ENCODE data around the gene PRKCH. TPM values are rescaled to one million over a fixed set of nuclear protein-coding genes. Genes with fewer than 3 reads are reported as not detected.

Gene PRKCH
- total RNA-seq, 1 donor from 2014 or later: 20.2 TPM

DNA sequence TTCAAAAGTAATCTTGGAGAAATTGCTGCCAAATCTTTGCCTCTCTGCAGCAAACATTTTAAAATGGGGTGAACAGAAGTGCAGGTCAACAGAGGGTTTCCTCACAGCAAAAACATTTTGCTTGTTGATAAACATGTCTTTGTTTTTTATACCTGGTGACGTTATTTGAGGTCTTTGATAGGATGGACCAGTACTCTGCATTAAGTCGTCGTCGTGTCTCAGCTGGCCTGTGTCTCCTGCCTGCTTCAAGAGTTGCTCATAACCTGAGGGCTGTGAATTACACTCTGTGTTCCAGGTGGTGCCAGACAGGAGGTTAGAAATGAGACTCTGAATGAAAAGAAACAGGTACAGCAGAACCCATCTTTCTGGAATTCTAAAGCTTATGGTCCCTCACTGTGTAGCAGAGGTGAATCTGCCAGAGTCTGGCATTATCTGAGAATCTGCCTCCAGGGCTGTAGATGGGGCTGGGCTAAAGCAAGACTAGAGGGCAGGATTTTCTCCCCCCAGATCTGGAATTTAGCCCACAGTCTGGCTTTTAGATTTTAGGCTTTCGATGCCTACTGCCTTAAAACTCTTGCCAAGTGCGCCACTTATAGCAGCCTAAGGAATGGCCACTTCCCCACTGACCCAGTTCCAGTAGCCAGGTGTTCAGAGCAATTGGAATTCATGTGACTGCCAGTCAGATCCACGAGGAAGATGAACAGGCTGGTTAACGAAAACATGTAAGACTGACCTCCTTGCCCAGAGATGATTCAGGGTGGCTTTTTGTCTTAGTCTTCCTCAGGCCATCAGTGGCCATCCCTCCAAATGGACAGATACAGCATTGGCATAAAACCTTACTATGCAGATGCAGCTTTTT lies 161.2 kb downstream of the PRKCH start:
- intact Hi-C loops (cut with DNase I): no loop called here
- TF ChIP-seq, protein P1, sequence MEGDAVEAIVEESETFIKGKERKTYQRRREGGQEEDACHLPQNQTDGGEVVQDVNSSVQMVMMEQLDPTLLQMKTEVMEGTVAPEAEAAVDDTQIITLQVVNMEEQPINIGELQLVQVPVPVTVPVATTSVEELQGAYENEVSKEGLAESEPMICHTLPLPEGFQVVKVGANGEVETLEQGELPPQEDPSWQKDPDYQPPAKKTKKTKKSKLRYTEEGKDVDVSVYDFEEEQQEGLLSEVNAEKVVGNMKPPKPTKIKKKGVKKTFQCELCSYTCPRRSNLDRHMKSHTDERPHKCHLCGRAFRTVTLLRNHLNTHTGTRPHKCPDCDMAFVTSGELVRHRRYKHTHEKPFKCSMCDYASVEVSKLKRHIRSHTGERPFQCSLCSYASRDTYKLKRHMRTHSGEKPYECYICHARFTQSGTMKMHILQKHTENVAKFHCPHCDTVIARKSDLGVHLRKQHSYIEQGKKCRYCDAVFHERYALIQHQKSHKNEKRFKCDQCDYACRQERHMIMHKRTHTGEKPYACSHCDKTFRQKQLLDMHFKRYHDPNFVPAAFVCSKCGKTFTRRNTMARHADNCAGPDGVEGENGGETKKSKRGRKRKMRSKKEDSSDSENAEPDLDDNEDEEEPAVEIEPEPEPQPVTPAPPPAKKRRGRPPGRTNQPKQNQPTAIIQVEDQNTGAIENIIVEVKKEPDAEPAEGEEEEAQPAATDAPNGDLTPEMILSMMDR (IDR thresholded peaks at IDR 0.05): no peak

DNA sequence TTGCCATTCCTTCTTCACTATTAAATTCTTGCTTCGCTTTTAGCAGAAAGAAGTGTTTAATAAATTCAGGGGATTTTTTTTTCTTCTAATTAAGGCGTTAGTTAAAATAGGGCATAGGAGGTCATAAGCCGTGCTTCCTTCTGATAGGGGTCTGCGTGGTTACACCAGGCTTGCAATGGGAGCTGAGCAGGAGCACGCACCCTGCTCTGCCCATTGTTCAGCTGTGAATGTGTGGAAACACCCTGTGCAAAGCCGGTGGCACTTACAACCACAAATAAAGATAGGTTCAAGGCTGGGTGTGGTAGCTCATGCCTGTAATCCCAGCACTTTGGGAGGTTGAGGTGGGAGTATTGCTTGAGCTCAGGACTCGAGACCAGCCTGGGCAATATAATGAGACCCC lies 162.1 kb downstream of the PRKCH start:
- H3K27ac ChIP-seq: no peak overlapping the region
- no peak for DNase-seq (ENCODE audit: low spot score in 2 of 2)
- H3K27me3 ChIP-seq: no peaks in the 10 kb centered on the region
- H3K9me3 ChIP-seq: no peaks in the 10 kb centered on the region
- TF ChIP-seq, protein P1 (IDR thresholded peaks at IDR 0.05): no peak
- no peak overlapping the region for H3K4me3 ChIP-seq
- intact Hi-C loops (cut with DNase I): no loop called here
- peaks cover 2 to 10% of the 10 kb centered on the region in 2 donors for H3K4me1 ChIP-seq
- no peaks in the 10 kb centered on the region for H3K36me3 ChIP-seq

More for the DNA sequence above, 161.2 kb downstream of the PRKCH start:
- no peaks in the 10 kb centered on the region for H3K36me3 ChIP-seq
- DNase-seq (ENCODE audit: low spot score in 2 of 2): no peak
- no peaks in the 10 kb centered on the region for H3K27me3 ChIP-seq
- H3K4me3 ChIP-seq: no peak overlapping the region
- no peak overlapping the region for H3K27ac ChIP-seq
- H3K9me3 ChIP-seq: no peaks in the 10 kb centered on the region
- peaks cover 8 to 18% of the 10 kb centered on the region in 2 donors for H3K4me1 ChIP-seq

DNA sequence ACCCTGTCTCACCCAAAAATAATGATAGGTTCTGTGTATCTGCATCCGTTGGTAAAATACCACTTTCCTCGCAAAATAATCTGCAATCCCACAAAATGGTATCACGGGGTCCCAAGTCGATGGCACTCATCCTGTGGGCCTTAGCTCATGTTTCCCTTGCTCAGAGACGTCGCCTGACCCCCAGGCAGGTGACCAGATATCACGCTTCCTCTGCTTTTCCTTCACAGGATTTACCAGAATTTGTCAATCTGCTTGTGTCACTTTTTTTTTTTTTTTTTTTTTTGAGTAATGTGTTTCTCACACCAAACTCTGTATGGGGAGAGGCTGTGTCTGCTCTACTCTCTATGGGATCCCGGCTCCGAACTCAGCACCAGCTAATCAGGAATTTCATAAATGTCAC lies 162.7 kb downstream of the PRKCH start:
- intact Hi-C loops (cut with DNase I): no loop called here
- no peak overlapping the region for H3K4me3 ChIP-seq
- H3K9me3 ChIP-seq: no peaks in the 10 kb centered on the region

DNA sequence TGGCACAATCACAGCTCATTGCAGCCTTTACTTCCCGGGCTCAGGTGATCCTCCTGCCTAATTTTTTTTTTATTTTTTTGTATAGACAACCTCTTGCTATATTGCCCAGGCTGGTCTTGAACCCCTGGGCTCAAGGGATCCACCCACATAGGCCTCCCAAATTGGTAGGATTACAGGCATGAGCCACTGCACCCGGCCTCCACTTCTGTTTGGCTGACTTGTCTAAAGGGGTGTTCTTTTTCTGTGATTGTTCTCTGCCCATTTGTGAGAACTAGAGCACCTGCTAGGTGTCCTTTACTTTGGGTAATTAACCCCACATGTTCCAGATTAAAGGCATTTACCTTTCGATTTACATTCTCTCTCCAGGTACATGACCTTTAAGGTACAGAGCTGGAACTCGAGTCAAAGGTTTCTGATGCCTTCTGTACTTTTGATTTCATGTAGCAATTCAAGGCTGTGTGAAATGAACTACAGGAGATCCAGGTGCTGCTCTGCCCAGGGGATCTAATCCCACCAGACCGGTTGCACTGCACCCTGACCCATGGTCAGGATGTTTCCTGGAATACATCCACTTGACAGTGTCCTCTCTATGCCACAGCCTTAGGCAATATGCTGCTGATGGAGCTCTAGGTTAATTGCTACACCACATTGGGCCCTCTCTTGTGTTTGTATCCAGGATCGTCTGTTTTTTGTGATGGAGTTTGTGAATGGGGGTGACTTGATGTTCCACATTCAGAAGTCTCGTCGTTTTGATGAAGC lies 163.6 kb downstream of the PRKCH start:
- H3K4me1 ChIP-seq: no peaks in the 10 kb centered on the region
- intact Hi-C loops (cut with DNase I): no loop called here
- no peak overlapping the region for H3K4me3 ChIP-seq
- H3K36me3 ChIP-seq: no peaks in the 10 kb centered on the region
- H3K27ac ChIP-seq: no peak overlapping the region
- H3K9me3 ChIP-seq: no peaks in the 10 kb centered on the region
- no peak for DNase-seq (ENCODE audit: low spot score in 2 of 2)
- H3K27me3 ChIP-seq: no peaks in the 10 kb centered on the region
- TF ChIP-seq, protein P1 (IDR thresholded peaks at IDR 0.05): no peak

More for the DNA sequence above, 162.7 kb downstream of the PRKCH start:
- Histone ChIP-seq H3K27ac (no peak overlapping the region), H3K4me1 (peaks cover 0 to 4% of the 10 kb centered on the region in 2 donors), H3K27me3 (no peaks in the 10 kb centered on the region), H3K36me3 (no peaks in the 10 kb centered on the region)
- TF ChIP-seq, protein P1 (IDR thresholded peaks at IDR 0.05): no peak
- no peak for DNase-seq (ENCODE audit: low spot score in 2 of 2)

DNA sequence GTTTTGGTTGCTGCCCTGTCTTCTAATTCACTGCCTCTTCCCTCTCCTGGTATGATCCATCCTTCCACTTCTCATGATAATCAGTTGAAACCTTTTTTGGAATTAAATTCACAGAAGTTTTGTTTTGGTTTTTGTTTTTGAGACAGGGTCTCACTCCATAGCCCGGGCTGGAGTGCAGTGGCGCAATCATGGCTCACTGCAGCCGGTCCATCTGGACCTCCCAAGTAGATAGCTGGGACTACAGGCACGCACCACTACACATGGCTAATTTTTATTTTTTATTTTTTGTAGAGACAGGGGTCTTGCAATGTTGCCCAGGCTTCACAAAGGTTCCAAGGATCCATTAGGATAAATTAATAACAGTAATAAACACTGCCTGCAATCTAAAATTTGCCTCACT lies 164.3 kb downstream of the PRKCH start:
- no peak overlapping the region for H3K4me3 ChIP-seq
- H3K36me3 ChIP-seq: no peaks in the 10 kb centered on the region
- no peak overlapping the region for H3K27ac ChIP-seq
- intact Hi-C loops (cut with DNase I): no loop called here
- no peaks in the 10 kb centered on the region for H3K4me1 ChIP-seq
- H3K27me3 ChIP-seq: no peaks in the 10 kb centered on the region
- H3K9me3 ChIP-seq: no peaks in the 10 kb centered on the region
- TF ChIP-seq, protein P1 (IDR thresholded peaks at IDR 0.05): no peak
- no peak for DNase-seq (ENCODE audit: low spot score in 2 of 2)

Data from ascending aorta (tissue), 2 donors.